NB4 (cell line): ENCODE measurements around the gene FAM83E.

Experiments used
- POLR2A ChIP-seq: IDR thresholded peaks from 2 replicates; pipeline ENCODE4 v1.6.1; 2011; ENCODE audit warnings: mild to moderate bottlenecking; ENCODE audit not compliant: insufficient read length; ENCODE audit errors: extremely low read depth
- TF ChIP-seq, protein P1 (sequence below): IDR thresholded peaks from one replicate; pipeline ENCODE4 v1.5.1; 2012; ENCODE audit warnings: low read depth, low read length

- TF ChIP-seq, protein P1, sequence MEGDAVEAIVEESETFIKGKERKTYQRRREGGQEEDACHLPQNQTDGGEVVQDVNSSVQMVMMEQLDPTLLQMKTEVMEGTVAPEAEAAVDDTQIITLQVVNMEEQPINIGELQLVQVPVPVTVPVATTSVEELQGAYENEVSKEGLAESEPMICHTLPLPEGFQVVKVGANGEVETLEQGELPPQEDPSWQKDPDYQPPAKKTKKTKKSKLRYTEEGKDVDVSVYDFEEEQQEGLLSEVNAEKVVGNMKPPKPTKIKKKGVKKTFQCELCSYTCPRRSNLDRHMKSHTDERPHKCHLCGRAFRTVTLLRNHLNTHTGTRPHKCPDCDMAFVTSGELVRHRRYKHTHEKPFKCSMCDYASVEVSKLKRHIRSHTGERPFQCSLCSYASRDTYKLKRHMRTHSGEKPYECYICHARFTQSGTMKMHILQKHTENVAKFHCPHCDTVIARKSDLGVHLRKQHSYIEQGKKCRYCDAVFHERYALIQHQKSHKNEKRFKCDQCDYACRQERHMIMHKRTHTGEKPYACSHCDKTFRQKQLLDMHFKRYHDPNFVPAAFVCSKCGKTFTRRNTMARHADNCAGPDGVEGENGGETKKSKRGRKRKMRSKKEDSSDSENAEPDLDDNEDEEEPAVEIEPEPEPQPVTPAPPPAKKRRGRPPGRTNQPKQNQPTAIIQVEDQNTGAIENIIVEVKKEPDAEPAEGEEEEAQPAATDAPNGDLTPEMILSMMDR, result peak; percentile 60
- no peak for TF ChIP-seq POLR2A
Observed at GRCh38 chr19:48637948-48638830, 23.3 kb upstream of the FAM83E start.
